ENCODE data around the gene MITD1.

- TF ChIP-seq, protein P1, sequence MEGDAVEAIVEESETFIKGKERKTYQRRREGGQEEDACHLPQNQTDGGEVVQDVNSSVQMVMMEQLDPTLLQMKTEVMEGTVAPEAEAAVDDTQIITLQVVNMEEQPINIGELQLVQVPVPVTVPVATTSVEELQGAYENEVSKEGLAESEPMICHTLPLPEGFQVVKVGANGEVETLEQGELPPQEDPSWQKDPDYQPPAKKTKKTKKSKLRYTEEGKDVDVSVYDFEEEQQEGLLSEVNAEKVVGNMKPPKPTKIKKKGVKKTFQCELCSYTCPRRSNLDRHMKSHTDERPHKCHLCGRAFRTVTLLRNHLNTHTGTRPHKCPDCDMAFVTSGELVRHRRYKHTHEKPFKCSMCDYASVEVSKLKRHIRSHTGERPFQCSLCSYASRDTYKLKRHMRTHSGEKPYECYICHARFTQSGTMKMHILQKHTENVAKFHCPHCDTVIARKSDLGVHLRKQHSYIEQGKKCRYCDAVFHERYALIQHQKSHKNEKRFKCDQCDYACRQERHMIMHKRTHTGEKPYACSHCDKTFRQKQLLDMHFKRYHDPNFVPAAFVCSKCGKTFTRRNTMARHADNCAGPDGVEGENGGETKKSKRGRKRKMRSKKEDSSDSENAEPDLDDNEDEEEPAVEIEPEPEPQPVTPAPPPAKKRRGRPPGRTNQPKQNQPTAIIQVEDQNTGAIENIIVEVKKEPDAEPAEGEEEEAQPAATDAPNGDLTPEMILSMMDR (conservative IDR thresholded peaks at IDR 0.05; ENCODE audit: low read depth, low read length): no peak
- TF ChIP-seq EZH2 (IDR thresholded peaks at IDR 0.05; ENCODE audit: low read length, unreplicated experiment): no peak
- no peak for TF ChIP-seq EZH2phosphoT487 (IDR thresholded peaks at IDR 0.05; ENCODE audit: borderline replicate concordance, low read length)
Measured at GRCh38 chr2:99152199-99152895, 28.5 kb downstream of the MITD1 start.

Data from PC-3 (cell line).